HG03378 (cell line): ENCODE measurements around the gene C18orf63.
"Not testable (repeated sequence)": the region's sequence is repeated elsewhere in the genome, so short reads cannot be mapped to it uniquely, and the experiment has no call there.

Experiments
- ATAC-seq: cut with Tn5 transposase; IDR thresholded peaks from one replicate; pipeline ENCODE4 v1.9.1; 2021; ENCODE audit warnings: mild to moderate bottlenecking, moderate library complexity; ENCODE audit not compliant: unreplicated experiment

The C18orf63 gene

DNA sequence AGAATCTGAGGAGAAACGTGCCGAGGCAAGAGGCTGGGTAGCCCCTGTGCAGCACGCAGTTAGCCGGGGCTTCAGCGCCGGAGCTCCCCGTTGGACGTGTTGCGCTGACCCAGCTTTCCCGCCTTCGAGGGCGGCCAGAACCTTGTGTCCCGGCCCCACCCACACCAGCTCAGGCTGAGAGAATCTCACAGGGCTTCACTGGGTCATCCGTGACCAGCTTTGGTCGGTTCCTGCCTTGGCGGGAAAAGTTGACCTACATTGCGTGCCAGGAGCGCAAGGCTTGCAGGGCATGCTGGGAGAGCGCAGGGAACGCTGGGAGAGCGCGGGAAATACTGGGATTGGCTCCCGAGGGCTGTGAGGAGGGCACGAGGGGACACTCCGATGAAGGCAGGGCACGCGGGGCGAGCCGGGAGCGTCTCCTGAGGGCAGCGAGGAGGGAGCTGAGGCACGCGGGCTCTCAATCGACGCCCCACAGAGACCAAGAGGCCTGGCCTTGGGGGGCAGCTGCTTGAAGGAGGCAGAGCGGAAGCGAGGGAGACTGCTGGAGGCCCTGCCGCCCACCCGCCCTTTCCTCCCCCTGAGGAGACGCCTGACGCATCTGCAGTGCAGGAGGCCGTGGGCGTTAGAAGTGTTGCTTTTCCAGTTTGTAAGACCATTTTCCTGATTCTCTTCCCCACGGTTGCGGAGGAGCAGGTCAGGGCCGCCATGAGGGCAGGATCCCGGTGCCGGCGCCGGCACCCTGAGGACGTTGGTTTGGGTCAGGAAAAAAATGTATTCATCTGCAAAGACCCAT lies at the start of gene C18orf63:
C18orf63 (plus strand) TSS at position 376 of the 793 bp plus-strand sequence. CDS start 2,027 bp downstream, outside the sequence.
- ATAC-seq: no peak

DNA sequence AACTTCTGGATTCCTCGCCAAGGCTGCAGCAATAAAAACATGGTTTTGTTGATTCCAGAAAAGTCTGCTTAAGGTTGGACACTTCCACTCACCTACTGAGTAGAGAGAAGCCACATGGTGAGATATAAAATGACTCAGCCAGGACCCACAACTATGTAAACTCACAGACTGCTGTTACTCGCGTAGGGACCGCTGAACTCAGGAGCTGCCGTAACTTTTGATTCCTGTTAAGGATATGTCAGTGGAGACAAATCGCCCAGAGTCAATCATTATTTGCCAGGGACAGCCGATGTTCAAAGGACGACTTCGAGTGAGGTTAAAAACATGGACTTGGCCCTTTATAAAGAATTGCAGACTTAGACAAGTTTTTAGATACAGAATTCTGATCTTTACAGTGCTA lies 49.5 kb upstream of the C18orf63 start:
- ATAC-seq: no peak

DNA sequence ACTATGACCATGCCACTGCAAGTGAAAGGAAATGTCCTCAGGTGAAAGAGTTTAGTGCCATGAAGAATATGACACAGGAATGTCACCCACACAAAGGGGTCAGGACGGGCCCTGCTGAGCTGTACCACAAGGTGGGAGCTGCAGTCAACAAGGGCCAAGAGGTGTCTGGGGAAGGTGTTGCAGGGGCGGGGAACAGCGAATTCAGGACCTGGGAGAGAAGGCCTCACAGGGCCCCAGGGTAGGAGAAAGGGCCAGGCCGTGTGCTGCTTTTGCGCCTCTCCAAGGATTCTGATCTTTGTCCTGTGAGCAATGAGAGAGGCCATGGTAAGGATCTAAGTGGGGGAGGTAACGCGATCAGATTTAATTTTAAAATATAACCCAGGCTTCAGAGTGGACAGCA lies 47.5 kb upstream of the C18orf63 start:
- ATAC-seq: no peak

DNA sequence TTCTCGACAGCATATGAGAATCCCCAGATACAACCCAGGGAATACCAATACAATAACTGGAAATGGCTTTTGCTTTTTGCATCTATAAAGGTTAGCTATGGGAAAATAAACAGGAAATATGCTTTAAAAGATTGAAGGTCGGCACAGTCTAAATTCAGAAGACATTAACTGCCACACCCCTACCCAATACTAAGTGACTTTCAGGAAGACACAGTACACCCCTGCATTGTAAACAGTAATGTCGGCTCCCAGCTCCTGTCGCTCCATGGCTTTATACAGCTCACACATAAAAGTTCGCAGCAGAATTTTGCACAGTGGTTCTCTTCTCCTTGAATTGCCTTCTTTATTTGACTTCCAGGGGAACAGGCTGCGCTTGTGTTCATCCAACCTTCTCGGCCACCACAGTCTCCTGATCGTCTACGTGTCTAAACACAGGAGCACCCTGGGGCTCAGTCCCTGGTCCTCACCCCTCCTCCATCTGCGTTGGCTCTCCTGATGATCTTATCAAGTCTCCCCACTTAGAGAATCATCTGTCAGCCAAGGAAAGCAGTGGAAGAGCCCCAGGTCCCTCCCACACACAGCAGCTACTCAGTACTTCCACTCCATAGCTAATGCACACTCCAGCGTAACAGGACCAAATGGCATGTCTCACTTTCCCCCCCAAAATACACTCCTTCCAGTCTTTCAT lies 46.6 kb upstream of the C18orf63 start:
- no peak for ATAC-seq

DNA sequence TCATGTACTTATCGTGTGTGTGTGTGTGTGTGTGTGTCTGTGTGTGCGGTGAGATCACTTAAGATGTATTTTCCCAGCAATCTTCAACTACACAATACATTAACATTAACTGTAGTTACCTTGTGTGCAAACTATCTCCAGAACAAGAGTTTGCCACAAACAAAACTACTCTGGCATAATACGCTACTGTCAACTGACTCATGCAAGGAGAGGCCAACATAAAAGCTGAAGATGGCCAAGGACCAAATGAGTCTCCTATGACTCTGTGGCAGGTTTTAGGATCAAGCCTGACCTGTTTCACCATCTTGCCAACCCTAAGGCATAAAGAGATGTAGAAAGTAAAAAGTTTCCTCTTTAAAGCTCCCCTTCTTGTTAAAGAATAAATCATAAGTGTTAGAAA lies 44.0 kb upstream of the C18orf63 start:
- no peak for ATAC-seq

DNA sequence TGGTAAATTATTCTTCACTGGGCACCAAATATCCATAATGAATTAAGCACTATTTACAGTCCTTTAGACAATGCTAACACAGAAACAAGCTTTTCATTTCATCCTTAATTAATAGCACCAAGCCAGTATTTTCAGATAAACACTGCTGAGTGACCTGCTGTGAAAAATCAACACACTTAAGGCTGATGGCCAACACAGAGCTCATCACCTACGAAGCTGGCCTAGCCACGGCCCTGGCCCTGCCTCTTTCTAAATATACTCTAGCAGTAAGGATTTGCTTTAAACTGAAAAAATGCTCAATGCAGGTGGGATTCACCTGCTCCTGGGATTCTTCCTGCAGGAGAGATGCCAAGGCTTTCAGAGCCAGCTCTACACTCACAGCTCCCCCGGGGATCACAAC lies 42.2 kb upstream of the C18orf63 start:
- no peak for ATAC-seq

DNA sequence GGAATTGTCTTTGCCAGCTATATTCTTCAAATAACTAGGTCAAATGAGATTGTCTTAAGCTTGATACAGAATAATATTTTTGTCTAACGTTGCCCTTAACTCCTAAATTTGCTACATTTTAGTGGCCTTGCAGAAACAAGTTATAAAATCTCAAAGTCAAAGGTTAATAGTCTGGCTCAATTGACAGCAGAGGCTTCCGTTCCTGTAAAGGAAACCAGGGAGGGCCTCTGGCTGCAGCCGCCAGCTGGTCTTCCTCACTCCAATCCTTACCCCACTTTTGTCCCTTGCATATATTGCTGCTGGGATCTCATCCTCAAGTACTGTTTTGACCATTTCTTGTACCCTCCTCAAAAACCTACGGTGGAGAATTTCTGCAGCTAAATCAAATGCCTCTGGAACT lies 40.9 kb upstream of the C18orf63 start:
- ATAC-seq: no peak

DNA sequence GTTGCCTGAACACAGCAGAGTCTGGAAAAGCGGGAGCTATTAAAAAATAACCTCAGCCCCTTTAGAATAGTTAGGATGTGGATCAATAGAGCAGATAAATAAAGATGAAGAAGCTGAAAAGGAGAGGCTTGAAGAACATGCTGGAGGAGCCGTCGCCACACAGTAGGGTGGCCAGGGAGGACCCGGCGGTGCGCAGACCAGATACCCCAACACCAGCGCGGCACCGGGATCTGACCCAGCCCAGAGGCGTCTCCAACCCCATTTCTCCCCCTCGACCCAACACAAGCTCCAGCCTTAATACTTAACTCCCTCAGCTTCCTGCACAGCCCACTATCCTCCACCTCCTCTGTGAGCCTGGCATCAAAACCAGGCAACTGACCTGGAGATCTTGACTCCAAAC lies 39.9 kb upstream of the C18orf63 start:
- ATAC-seq: no peak

DNA sequence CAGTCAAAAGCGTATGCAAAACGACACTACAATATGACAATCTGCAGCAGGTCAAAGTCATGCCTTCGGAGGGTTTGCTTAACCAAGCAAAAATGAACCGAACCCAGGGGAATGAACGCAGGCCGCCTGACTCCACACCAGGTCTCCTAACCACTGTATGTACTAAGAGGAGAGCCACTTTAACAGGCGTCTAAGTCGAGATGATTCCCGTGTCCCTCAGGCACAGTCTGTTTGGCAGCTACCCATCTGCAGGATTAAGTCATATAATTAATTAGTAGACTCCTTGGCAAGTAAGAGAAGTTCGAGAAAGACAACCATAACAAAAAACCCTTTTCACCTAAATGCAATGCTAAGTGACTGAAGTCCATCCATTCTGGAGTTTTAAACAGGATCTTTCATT lies 39.0 kb upstream of the C18orf63 start:
- no peak for ATAC-seq

DNA sequence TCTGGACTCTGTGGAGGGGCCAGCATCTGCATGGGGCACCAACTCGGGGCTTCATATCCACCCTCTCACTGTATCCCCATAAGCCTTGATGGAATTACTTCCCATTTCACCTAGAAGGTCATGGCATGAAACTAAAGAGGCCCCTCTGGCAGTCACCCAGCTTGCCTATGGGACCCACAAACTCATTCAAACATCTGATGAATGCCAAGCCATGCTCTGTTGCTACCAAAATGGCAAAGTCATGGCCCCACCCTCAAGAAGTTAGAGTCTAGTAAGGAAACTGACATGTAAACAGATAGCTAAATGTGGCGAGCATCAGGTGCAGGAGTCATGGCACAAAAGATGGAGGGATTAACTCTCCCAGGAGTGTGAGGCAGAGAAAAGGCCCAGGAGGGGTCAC lies 38.3 kb upstream of the C18orf63 start:
- ATAC-seq: no peak

DNA sequence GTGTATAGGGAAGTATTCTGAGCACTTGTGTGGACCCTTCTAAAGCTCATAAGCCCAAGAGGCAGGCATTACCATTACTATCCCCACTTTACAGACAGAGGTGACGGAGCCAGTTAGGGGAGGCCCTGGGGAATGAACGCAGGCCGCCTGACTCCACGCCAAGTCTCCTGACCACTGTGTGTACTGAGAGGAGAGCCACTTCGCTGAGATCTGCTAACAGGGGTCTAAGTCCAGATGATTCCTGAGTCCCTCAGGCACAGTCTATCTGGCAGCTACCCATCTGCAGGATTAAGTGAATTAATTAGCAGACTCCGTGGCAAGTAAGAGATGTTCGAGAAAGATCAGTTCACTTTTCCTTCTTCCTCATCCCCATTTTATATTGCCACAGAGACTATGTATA lies 37.6 kb upstream of the C18orf63 start:
- no peak for ATAC-seq

DNA sequence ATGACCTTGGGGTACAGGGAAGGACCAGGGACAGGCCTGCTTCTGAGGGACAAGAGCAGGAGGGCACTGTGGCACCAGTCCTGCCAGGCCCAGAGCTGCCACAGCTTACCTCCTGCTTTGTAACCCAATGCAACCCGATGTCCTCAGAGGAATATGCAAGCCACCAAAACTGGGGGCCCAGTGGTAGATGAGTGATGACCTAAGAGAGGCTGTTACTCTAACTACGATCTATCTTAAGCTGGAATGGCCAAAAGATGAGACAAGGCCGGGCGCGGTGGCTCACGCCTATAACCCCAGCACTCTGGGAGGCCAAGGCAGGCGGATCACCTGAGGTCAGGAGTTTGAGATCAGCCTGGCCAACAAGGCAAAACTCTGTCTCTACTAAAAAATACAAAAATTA lies 36.7 kb upstream of the C18orf63 start:
- ATAC-seq: no peak

DNA sequence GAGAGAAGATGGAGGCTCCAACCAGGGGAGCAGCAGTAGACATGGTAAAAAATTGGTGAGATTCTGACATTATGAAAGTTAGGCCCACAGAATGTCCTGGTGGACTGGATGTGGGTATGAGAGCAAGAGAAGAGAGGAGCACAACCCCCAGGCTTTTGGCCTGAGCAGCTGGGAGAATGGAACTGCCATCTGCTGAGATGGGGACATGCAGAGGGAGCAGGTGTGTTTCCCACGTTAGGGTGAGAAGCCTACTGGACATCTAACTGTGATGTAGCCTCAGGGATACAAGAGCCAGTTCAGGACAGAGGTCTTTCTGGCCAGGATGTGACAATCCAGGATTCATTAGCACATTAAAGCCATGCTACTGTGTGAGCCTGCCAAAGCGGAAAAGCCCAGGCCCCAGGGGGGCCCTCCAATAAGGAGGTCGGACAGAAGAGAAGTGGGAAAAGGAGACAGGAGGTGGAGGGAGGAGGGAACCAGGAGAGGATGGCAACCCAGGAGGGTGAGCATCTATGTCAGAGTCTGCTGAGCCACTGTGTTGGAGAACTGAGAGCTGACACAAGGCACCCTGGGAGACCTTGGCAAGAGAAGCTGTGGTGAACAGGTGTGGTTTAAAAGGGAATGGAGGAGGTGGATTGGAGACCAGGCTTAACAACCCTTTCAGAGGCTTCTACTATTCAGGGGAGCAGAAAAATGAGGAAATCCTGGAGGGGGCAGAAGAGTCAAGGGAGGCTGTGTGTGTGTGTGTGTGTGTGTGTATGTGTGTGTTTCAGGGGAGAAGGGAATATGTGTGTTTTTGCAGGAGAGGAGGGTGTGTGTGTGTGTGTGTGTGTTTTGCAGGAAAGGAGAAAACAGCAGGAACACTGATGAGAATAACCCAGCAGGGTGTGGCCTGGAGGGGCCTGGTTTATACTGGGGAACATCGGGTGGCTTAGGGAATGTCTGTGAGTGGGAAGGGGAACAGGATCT lies 34.3 kb upstream of the C18orf63 start:
- ATAC-seq: no peak

DNA sequence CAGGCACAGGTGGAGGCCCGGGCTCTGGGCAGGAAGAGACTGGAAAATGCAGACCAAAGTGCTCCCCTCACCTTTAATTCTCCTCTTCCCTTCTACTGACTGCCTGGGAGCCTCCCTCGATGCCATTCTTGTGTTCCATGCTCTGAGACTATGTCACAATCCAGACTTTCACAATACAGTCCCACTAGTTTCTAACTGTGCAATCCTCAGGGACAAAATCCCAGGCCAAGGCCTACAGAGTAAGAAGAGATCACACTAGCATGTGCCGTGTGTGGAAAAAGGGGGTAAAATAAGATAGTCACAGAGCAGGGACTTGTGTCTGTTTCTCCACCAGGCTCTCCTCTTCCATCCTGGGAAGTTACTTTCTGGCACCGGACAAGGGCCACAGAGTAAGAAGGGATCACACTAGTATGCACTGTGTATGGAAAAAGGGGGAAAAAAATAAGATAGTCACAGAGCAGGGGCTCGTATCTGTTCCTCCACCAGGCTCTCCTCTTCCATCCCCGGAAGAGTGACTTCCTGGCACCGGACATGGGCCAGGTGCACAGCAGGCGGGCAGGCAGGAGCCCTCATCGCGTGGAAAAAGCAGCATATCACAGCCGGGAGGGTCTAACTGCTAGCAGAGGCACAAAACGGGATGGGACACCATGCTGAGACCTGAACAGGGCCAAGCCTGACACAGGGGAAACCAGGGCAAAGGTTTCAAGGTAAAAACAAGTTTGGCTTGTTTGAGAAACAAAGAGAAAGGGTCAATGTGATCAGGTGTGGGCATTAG lies 33.5 kb upstream of the C18orf63 start:
- ATAC-seq: no peak

DNA sequence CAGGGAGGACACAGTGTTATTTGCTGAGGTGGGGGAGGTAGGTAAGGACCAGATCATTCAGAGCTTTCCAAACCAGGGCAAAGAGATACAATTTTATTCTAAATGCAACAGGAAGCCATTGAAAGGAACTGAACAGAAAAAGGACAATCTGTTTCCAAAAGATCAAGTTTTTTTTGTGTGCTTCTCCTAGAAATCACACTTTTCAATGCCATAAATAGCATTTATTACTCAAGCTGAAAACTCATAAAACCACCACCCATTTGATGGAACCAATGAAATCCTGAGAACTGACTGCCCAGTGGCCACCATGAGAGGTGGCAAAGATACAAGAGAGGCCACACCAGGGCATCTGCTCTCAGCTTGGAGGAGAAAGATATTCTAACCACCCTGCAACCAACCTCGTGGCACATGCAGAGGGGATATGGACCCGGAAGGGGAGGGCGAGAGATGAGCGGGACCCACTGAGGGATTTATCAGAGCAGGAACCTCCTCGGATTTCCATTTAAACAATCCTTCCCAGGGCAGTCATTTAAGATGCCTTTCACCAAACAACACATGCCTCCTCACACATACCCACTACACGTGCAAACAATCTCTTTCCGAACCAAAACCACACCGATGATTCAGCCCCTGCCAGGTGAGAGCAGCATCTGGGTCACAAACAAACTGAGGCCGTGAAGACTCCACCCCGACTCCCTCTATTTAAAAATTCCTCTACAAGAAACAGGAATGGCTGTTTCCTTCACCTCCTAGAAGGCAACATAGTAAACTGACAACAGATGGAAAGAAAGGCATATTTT lies 32.7 kb upstream of the C18orf63 start:
- ATAC-seq: no peak

DNA sequence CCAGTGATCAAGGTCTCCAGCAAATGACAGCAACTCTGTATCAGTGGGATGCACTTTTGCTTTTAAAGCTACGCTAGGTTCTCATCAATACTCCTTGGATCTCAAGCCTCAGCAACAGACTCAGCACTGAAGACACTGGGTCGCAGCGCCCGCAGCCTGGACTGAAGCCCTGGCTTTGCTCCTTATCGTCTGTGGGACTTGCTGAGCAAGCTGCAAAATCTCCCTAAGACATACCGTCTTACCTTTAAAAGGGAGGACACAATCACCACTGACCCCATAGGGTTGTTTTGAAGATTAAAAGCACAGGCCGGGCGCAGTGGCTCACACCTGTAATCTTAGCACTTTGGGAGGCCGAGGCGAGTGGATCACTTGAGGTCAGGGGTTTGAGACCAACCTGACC lies 32.0 kb upstream of the C18orf63 start:
- no peak for ATAC-seq

DNA sequence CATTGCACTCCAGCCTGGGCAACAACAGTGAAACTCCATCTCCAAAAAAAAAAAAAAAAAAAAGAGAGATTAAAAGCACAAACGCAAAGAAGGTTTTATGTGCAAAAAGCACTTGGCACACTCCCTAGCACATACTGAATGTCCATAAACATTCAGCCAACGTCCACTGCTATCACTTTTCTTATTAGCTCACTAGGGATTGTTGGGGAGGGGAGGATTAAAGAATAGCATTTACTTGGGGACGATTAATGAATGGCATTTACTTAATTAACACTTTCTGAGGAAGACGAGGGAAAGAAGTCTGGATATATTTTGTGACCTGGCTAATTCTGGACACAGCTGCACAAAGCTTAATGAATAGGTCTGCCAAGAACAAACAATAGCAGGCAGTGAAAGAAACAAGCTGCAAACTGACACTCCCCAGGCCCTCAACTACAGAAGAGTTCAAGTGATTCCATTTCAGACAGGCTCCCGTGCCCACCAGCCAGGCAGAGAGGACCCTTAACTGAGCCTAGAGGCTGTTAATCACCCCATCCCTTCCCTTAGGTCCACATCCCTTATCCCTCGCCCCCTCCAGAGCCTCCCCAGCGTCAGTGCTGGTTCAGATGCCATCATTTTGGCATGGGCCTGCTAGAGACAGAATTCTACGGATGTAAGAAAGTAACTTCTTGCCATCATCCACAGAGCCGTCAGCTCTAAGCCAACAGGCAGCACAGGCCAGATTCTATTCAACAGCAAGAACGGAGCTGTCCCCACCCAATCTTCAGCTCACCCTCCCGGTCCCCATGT lies 31.3 kb upstream of the C18orf63 start:
- no peak for ATAC-seq

DNA sequence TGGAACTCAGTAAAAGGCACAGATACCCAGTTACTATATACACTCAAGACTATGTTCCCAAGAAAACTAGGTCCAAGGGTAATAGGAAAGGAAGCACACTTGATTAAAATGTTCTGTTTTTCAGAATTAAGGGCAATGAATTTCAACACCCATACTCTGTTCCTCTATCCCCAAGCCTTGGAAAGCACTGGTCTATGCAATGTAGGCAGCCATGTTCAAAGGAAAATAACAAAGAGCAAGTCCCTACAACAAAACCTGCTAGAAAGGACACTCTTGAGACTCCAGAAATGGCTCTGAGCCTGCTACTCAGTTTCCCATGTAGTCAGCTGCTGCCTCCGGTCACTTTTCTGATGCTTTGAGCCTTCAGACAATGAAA lies 30.7 kb upstream of the C18orf63 start:
- ATAC-seq: no peak

DNA sequence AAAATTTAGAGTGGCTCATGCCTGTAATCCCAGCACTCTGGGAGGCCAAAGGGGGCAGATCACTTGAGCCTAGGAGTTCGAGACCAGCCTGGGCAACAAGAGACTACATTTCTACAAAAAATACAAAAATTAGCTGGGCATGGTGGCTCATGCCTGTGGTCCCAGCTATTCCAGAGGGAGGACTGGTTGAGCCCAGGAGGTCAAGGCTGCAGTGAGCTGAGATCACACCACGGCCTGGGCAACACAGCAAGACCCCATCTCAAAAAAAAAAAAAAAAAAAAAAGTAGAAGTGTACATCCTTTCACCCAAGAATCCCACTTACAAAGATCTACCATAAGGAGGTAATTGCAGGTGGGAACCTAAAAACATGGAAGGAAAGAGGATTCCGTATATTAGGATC lies 30.1 kb upstream of the C18orf63 start:
- ATAC-seq: not testable (repeated sequence)
